H9 (cell line): Measurements from ENCODE around the gene MIEF2. TPM values are rescaled to one million over a fixed set of nuclear protein-coding genes. Genes with fewer than 3 reads are reported as not detected.

Experiments used
- DNase-seq: peaks from one replicate; pipeline ENCODE4 v3.0.0-alpha.2; 2017
- H2AFZ ChIP-seq: one replicate; pipeline ENCODE4 v1.6.1; 2013; ENCODE audit warnings: mild to moderate bottlenecking, low read length, control low read depth, moderate library complexity
- H2AK5ac ChIP-seq: 2 replicates; pipeline ENCODE4 v1.6.1; 2013; ENCODE audit warnings: low read length, control low read depth, mixed read lengths; ENCODE audit not compliant: insufficient read length
- H2BK120ac ChIP-seq: one replicate; pipeline ENCODE4 v1.6.1; 2013; ENCODE audit warnings: low read depth, mild to moderate bottlenecking, low read length, control low read depth, inconsistent platforms; ENCODE audit not compliant: poor library complexity, severe bottlenecking
- H2BK12ac ChIP-seq: 2 replicates; pipeline ENCODE4 v1.6.1; 2013; ENCODE audit warnings: low read length, control low read depth, mixed read lengths, low read depth; ENCODE audit not compliant: insufficient read length
- H2BK15ac ChIP-seq: 2 replicates; pipeline ENCODE4 v1.6.1; 2013; ENCODE audit warnings: low read depth, low read length, control low read depth
- H2BK20ac ChIP-seq: one replicate; pipeline ENCODE4 v1.6.1; 2013; ENCODE audit warnings: low read depth, mild to moderate bottlenecking, low read length, control low read depth, inconsistent platforms; ENCODE audit not compliant: poor library complexity, severe bottlenecking
- H2BK5ac ChIP-seq: 2 replicates; pipeline ENCODE4 v1.6.1; 2013; ENCODE audit warnings: low read length, control low read depth, mixed read lengths; ENCODE audit not compliant: insufficient read length
- H3K14ac ChIP-seq: 2 replicates; pipeline ENCODE4 v1.6.1; 2013; ENCODE audit warnings: low read length, control low read depth; ENCODE audit not compliant: insufficient read depth
- H3K18ac ChIP-seq: 2 replicates; pipeline ENCODE4 v1.6.1; 2013; ENCODE audit warnings: low read depth, mild to moderate bottlenecking, mixed read lengths, low read length, control low read depth; ENCODE audit not compliant: insufficient read length
- H3K23ac ChIP-seq: 2 replicates; pipeline ENCODE4 v1.6.1; 2013; ENCODE audit warnings: low read length, control low read depth, mixed read lengths, low read depth; ENCODE audit not compliant: insufficient read length
- H3K23me2 ChIP-seq: 2 replicates; pipeline ENCODE4 v1.6.1; 2013; ENCODE audit warnings: low read depth, mild to moderate bottlenecking, mixed read lengths, low read length, control low read depth; ENCODE audit not compliant: insufficient read length, poor library complexity, severe bottlenecking
- H3K27ac ChIP-seq: 2 replicates; pipeline ENCODE4 v1.5.1; 2013; ENCODE audit warnings: low read length, control low read depth, mixed read lengths, low read depth; ENCODE audit not compliant: insufficient read length
- H3K27me3 ChIP-seq: 2 replicates; pipeline ENCODE4 v1.6.1; 2013; ENCODE audit warnings: low read length, control low read depth, inconsistent platforms; ENCODE audit not compliant: insufficient read depth
- H3K4ac ChIP-seq: 2 replicates; pipeline ENCODE4 v1.6.1; 2013; ENCODE audit warnings: low read depth, mild to moderate bottlenecking, control low read depth, inconsistent platforms, low read length, moderate library complexity
- H3K4me1 ChIP-seq: 2 replicates; pipeline ENCODE4 v1.6.1; 2013; ENCODE audit warnings: low read length, control low read depth, inconsistent platforms; ENCODE audit not compliant: insufficient read depth
- H3K4me2 ChIP-seq: 2 replicates; pipeline ENCODE4 v1.6.1; 2013; ENCODE audit warnings: low read length, control low read depth, mixed read lengths; ENCODE audit not compliant: insufficient read length, insufficient read depth
- H3K56ac ChIP-seq: 2 replicates; pipeline ENCODE4 v1.6.1; 2013; ENCODE audit warnings: low read depth, mild to moderate bottlenecking, mixed read lengths, low read length, control low read depth; ENCODE audit not compliant: insufficient read length
- H3K79me1 ChIP-seq: 2 replicates; pipeline ENCODE4 v1.6.1; 2013; ENCODE audit warnings: low read depth, mild to moderate bottlenecking, moderate library complexity, low read length, control low read depth, inconsistent platforms; ENCODE audit not compliant: insufficient read depth, poor library complexity, severe bottlenecking
- H3K79me2 ChIP-seq: 2 replicates; pipeline ENCODE4 v1.6.1; 2013; ENCODE audit warnings: low read length, control low read depth, inconsistent platforms; ENCODE audit not compliant: insufficient read depth
- H3K9ac ChIP-seq: 2 replicates; pipeline ENCODE4 v1.6.1; 2013; ENCODE audit warnings: low read length, control low read depth, mixed read lengths; ENCODE audit not compliant: insufficient read length; ENCODE audit errors: extremely low read depth
- H3K9me3 ChIP-seq: one replicate; pipeline ENCODE4 v1.6.1; 2013; ENCODE audit warnings: low read depth, low read length, inconsistent platforms; ENCODE audit not compliant: control insufficient read depth
- H3T11ph ChIP-seq: one replicate; pipeline ENCODE4 v1.6.1; 2013; ENCODE audit warnings: mild to moderate bottlenecking, low read length, control low read depth, inconsistent platforms
- H4K20me1 ChIP-seq: one replicate; pipeline ENCODE4 v1.6.1; 2013; ENCODE audit not compliant: control insufficient read depth, insufficient read length, insufficient read depth
- H4K5ac ChIP-seq: 2 replicates; pipeline ENCODE4 v1.6.1; 2013; ENCODE audit warnings: low read depth, mild to moderate bottlenecking, mixed read lengths, low read length, control low read depth; ENCODE audit not compliant: insufficient read length
- H4K8ac ChIP-seq: replicated peaks from 2 replicates; pipeline ENCODE4 v1.6.1; 2013; ENCODE audit warnings: low read length, control low read depth, mixed read lengths, low read depth; ENCODE audit not compliant: insufficient read length
- H4K91ac ChIP-seq: 2 replicates; pipeline ENCODE4 v1.6.1; 2013; ENCODE audit warnings: low read depth, mild to moderate bottlenecking, moderate library complexity, mixed read lengths, low read length, control low read depth; ENCODE audit not compliant: insufficient read length
- H3K27ac Mint-ChIP-seq, 3 experiments: 2 replicates in 2 of 3; 3 replicates in 1 of 3; pipeline ENCODE4 v1.8.0; 2020 to 2021; ENCODE audit warnings: mixed read lengths in 3 of 3, mild to moderate bottlenecking in 1 of 3, moderate library complexity in 1 of 3
- H3K27me3 Mint-ChIP-seq: 2 replicates; pipeline ENCODE4 v1.8.0; 2021; ENCODE audit warnings: low read depth, mild to moderate bottlenecking, moderate library complexity, mixed read lengths
- H3K36me3 Mint-ChIP-seq, 3 experiments: 2 replicates in 2 of 3; 3 replicates in 1 of 3; pipeline ENCODE4 v1.8.0; 2020 to 2021; ENCODE audit warnings: low read depth in 3 of 3, mixed read lengths in 3 of 3; ENCODE audit not compliant: insufficient read depth in 1 of 3
- H3K4me1 Mint-ChIP-seq, 2 experiments: 2 replicates each; pipeline ENCODE4 v1.8.0; 2020; ENCODE audit warnings: mixed read lengths in 2 of 2
- H3K4me3 Mint-ChIP-seq, 2 experiments: 2 replicates in 1 of 2; 3 replicates in 1 of 2; pipeline ENCODE4 v1.8.0; 2020 to 2021; ENCODE audit warnings: mild to moderate bottlenecking in 2 of 2, mixed read lengths in 2 of 2, moderate library complexity in 1 of 2
- H3K9me3 Mint-ChIP-seq, 2 experiments: 2 replicates in 1 of 2; 3 replicates in 1 of 2; pipeline ENCODE4 v1.8.0; 2020; ENCODE audit warnings: mild to moderate bottlenecking in 2 of 2, mixed read lengths in 2 of 2, moderate library complexity in 1 of 2
- CTCF ChIP-seq: fragments of 200-600 bp; sonication (generic); conservative IDR thresholded peaks from 3 replicates; pipeline ENCODE4 v1.8.0; 2021; ENCODE audit warnings: antibody characterized with exemption, mild to moderate bottlenecking
- WGBS: extraction: QIAGEN DNeasy Blood & Tissue Kit; methylation state at CpG from one replicate; pipeline ENCODE4 v1.1.7; 2013; ENCODE audit warnings: missing lambda C conversion rate, low lambda C conversion rate, mixed read lengths; ENCODE audit not compliant: insufficient read length; ENCODE audit errors: extremely low coverage; 5-methylcytosine and 5-hydroxymethylcytosine counted together
- total RNA-seq: library from RNA; stranded (reverse); gene quantifications from 2 replicates; pipeline ENCODE4 v1.2.1, GENCODE V29; 2021

The MIEF2 gene
- total RNA-seq, 1 experiment from 2014 or later, result 10.3 TPM

- Histone ChIP-seq H2BK5ac (no peak overlapping the region), H3K9ac (no peak overlapping the region), H3K56ac (no peak overlapping the region), H3K23ac (no peak overlapping the region), H3K79me2 (no peaks in the 10 kb centered on the region), H3K9me3 (no peaks in the 10 kb centered on the region), H2BK20ac (no peak overlapping the region), H3K27me3 (no peaks in the 10 kb centered on the region), H3K23me2 (no peaks in the 10 kb centered on the region), H2BK12ac (no peak overlapping the region), H2BK15ac (no peak overlapping the region), H3K27ac (no peak overlapping the region), H3K14ac (no peak overlapping the region), H3T11ph (no peak overlapping the region), H2BK120ac (no peak overlapping the region), H3K4ac (no peak overlapping the region), H4K8ac (no peak overlapping the region), H3K18ac (no peak overlapping the region), H2AK5ac (no peak overlapping the region), H3K4me1 (no peaks in the 10 kb centered on the region), H3K79me1 (no peaks in the 10 kb centered on the region), H4K5ac (no peak overlapping the region), H4K20me1 (no peaks in the 10 kb centered on the region), H4K91ac (no peak overlapping the region), H3K4me2 (no peak overlapping the region), H2AFZ (no peak overlapping the region)
- no peak overlapping the region for H3K27ac Mint-ChIP-seq
- H3K9me3 Mint-ChIP-seq, result no peaks in the 10 kb centered on the region; a peak in 1 of 5 replicates
- H3K27me3 Mint-ChIP-seq, result no peaks in the 10 kb centered on the region
- H3K4me1 Mint-ChIP-seq, result peaks cover 7 to 13% of the 10 kb centered on the region in 2 experiments; a peak in 3 of 4 replicates
- DNase-seq, result peak; percentile 92
- WGBS, result no CpG with 5 or more reads among the region's 6 CpGs
- TF ChIP-seq CTCF, result peak; percentile 92
- no peak overlapping the region; a peak in 1 of 5 replicates for H3K4me3 Mint-ChIP-seq
- no peaks in the 10 kb centered on the region; a peak in 2 of 7 replicates for H3K36me3 Mint-ChIP-seq
Observed at GRCh38 chr17:18217412-18218015, 42.9 kb upstream of the MIEF2 start.
